HG03060 (cell line): ENCODE results near the gene NOTCH1.

ENCODE experiments used
- ATAC-seq: cut with Tn5 transposase; IDR thresholded peaks from one replicate; pipeline ENCODE4 v1.9.1; 2021; ENCODE audit warnings: low read depth, moderate number of reproducible peaks; ENCODE audit not compliant: unreplicated experiment

NOTCH1 gene

GRCh38 chr9:136448655-136449054, 97.2 kb downstream of the NOTCH1 start:
- ATAC-seq: no peak

DNA sequence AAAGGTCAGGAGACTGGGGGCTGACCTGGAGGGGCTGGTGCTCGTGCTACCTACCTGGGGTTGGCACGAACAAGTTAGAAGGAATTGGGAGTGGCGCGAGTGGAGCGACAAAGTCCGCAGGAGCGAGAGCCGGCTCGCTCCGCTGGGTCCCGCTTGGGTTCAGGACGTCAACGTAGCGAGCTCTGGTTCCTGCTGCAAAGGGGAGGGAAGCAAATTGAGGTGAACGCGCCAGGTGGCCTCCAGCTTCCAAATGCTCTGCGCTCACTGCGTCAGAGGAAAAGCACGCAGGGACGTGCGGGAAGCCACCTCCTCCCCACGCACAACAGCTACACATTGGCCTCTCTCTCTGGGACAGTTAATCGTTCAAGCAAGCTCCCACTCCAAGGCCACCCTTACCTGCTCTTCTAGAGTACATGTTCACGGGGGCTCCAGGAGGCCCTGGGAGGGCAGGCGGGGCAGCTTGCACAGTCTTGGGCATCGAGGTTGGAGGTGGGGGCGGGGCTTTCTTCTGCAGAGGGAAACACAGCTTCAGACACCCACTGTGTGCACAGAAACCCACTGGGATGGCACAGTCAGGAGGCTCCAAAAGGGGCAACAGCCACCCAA, 98.6 kb downstream of the NOTCH1 start:
- ATAC-seq: no peak

GRCh38 chr9:136445799-136446198, 100.0 kb downstream of the NOTCH1 start:
- ATAC-seq: no peak
